HG02938 (cell line): ENCODE results near the gene PCSK9.
"Not testable (repeated sequence)": the region's sequence is repeated elsewhere in the genome, so short reads cannot be mapped to it uniquely, and the experiment has no call there.

Experiments
- ATAC-seq: cut with Tn5 transposase; IDR thresholded peaks from one replicate; pipeline ENCODE4 v1.9.1; 2021; ENCODE audit warnings: mild to moderate bottlenecking, moderate library complexity; ENCODE audit not compliant: unreplicated experiment

Gene PCSK9

GRCh38 chr1:55007625-55008024 is 31.7 kb upstream of the PCSK9 start:
- ATAC-seq, result no peak

DNA sequence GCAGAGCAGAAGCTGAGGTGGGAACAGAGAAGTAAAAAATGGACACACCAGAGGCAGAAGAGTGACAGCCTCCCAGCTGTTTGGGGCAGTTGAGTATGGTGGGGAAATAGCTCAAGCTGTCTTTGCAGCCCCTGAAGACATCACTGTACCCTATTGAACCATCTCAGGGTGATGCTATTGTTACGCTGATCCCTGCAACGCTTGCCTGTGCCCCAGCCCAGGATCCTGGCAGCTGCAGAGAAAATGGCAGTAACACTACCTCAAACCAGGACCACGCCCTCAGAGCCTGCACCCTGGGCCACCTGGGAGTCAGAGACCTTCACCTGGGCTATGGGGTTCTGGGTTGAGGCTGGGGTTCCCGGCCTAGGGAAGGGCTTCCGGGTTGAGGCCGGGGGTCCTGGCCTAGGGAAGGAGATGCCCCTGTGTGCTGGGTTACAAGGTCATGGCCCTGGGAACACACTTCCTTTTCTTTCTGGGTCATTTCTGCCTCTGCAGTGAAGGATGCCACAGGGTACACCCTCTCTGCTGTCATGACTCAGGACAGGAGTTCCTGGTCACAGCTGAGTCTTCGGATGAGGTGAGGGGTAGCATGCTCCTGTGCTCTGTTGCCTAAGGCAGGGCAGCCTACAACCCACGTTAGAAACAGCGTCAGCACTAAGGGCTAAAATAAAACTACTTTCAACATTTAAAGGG is 29.0 kb upstream of the PCSK9 start:
- ATAC-seq, result no peak

DNA sequence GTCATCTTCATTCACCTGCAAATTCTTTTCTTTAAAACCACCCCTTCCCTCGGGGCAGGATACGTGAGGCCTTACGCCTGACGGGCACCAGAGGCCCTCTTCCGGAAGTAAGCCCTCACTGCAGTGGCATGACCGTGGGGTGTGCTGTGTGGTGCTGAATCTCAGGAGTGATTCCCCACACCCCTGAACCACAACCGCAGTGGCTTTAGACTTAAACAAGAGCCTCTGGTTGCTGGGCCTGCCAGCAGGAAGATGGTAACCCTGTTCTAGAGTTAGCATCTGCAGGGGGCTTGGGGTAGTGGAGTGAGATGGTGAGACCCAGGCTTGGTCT is 28.5 kb upstream of the PCSK9 start:
- ATAC-seq, result no peak

GRCh38 chr1:55012661-55013060 is 26.7 kb upstream of the PCSK9 start:
- ATAC-seq, result no peak

DNA sequence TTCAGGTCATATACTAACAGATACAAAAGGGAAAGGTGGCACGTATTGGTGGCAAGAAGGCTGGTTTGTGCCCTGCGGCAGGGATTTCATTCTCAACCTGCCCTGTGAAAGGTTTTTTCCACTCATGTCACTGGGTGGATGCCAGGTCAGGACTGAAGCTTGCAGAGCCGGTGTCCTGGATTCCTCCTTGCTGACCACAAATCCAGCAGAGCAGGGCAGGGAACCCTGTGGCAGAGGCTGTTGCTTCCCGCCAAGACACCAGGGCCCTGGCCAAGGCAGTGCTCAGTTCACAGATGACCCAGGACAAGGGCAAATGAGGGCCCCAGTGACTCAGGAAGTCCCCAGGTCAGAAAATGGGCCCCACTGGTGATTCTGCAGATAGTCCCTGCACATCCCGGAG is 24.2 kb upstream of the PCSK9 start:
- no peak for ATAC-seq

GRCh38 chr1:55015731-55016620 is 23.4 kb upstream of the PCSK9 start:
- no peak for ATAC-seq

DNA sequence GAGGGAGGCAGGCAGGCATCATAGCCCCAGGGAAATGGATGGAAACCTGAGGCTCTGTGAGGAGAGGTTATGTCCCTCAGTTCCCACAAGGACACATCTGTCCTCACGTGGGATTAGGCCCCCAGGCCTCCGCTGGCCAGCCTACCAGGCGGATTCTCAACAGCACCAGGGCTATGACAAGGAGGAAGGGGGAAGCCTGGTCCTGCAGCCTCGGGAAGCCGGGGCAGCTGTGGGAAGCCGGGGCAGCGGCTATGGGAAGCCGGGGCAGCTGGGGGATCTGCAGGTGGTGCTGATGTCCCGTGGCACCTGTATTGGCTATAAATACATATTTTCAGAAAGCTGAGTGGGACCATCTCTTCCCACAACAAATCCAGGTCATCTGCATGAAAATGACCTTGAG is 21.0 kb upstream of the PCSK9 start:
- ATAC-seq, result no peak

DNA sequence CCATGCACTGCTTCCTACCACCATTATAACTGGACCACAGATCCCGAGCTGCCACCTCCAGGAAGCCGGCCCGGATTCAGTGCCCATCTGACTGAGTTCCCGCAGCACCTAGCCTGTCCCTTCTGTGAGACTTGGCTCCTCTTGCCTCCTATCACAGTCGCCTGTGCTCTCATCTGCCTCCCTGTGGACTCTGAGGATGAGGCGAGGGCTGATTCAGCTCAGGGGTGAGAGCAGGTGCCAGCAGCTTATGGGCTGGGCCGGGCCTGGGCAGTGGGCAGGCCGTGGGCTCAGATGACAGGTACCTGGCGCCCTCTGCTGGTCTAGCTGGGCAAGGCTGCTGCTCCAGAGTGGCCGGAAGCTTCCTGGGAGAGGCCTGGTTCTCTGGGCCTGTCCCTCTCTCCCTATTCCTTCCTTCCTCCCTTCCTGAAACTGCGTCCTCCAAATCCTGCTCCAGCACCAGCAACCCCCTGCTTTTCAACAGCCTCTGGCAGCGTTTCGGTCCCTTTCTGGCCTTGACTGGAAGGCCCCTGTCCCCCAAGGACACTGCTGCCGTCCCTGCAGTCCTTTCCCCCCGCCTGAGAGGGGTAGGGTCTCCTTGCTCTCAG is 17.3 kb upstream of the PCSK9 start:
- peak; percentile 67 for ATAC-seq

- not testable (repeated sequence) for ATAC-seq
Observed at GRCh38 chr1:55024163-55024562, 15.2 kb upstream of the PCSK9 start.

- not testable (repeated sequence) for ATAC-seq
Observed at GRCh38 chr1:55026682-55027081, 12.7 kb upstream of the PCSK9 start.

- not testable (repeated sequence) for ATAC-seq
Observed at GRCh38 chr1:55031098-55031497, 8.2 kb upstream of the PCSK9 start.

DNA sequence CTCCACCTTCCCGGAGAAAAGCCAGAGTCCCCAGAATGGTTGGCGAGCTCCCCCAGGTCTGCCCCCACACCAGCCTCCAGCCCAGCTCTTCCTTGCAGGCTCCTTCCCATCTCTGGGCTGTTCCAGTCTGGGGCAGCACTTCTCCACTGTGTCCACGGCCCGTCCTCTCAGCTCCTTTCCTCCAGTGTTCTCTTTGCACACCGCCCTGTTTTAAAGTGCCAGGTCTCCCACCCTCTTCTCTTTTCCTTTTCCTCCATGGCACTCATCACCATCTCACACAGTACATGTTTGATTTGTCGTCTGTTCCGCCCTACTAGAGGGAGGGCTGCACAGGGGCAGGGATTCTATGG is 6.1 kb upstream of the PCSK9 start:
- ATAC-seq, result no peak

DNA sequence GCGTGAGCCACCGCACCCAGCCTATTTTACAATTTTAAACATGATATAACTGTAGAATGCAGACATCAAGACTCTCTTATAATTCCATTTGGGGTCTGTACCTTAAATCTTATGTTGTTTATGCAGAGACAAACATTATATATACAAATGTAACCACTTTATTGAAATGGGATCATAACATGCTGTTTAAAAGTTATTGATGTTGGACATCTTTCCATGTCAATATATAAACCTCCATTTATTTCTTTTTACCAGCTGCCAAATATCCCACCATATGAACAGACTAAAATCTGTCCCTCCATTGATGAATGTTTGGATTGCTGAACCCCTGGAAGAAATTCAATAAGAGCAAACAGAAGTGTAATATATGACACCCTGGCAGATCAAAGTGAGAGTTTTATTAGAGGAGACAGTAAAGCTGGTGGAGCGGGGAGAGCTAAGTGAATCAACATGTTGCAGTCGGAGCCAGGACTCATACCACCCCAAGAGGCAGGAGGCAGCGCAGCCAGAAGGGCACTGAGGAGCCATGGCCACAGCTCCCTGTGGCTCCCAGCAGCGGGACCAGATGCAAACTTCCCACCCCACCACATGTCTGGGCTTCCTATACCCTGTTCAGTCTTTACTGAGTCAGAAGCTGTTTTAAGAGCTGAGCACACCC is 4.7 kb upstream of the PCSK9 start:
- no peak for ATAC-seq

GRCh38 chr1:55035904-55036303 is 3.4 kb upstream of the PCSK9 start:
- ATAC-seq, result no peak

DNA sequence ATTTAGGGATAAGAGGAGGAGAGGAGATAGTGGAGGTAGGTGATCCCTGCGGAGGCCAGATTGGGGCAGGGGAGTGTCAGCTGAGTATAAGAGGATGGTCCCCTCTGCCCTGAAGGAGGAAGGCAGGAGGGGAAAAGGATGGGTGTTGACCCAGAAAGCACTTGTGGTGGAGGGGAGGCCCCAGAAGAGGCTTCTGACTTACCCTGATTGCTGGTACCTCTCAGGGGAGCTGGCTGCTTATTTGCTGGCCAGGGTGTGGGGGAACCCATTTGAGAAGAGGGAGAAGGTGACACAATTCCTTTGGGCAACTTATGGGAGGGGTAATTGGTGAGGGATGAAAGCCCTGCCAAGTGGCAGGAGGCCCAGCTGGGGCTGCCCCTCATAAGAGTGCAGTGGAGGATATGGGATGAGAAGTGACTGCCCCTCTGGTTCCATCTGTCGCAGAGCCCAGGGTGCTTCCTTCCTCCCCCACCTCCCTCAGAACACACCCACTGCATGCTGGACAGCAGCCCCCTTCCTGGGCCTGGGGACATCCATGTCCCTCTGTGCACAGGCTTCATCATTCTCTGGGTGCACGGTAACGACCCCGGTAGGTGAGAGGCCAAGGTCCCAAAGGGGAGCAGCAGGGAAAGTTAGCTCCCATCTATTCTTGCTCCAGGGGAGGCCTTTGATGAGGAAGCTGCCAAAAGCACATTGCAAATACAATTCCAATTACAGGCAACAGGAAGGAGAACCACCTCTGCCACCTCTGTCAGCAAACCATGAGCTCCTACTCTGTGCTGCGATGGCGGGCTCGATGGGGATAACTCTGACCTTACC is 1.4 kb upstream of the PCSK9 start:
- no peak for ATAC-seq

DNA sequence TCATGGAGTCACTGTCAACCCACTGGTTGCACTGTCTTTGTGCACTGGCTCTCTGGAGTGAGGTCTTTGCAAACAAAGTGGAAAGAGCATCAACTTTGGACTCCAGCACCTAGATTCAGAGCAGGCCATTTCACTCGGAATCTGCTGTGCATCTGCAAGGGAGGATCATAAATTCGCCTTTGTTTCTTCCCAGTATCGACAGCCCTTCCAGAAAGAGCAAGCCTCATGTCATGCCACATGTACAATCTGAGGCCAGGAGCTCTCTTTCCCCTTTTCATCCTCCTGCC is 853 bp upstream of the PCSK9 start:
- no peak for ATAC-seq

- ATAC-seq, result no peak
Observed at GRCh38 chr1:55038974-55039341, 390 bp upstream of the PCSK9 start.

GRCh38 chr1:55040083-55040932 is 960 bp downstream of the PCSK9 start:
- ATAC-seq, result no peak

- no peak for ATAC-seq
Observed at GRCh38 chr1:55040933-55041494, 1.7 kb downstream of the PCSK9 start.

GRCh38 chr1:55041613-55042012 is 2.3 kb downstream of the PCSK9 start:
- no peak for ATAC-seq
